CD4-positive, alpha-beta T cell (primary cell): Measurements from ENCODE around the gene GJA5. TPM values are rescaled to one million over a fixed set of nuclear protein-coding genes. Genes with fewer than 3 reads are reported as not detected.
A peak's percentile ranks its signal among the peaks of the same experiment; 100 is the strongest.

Source experiments
- ATAC-seq: fragments of 200-7000 bp; cut with Tn5 transposase; one replicate; pipeline ENCODE4 v1.10.0; 2022; ENCODE audit warnings: mild to moderate bottlenecking; ENCODE audit not compliant: poor library complexity
- CTCF ChIA-PET: fragments of 350-600 bp; sonication (Branson Sonifier 250); formaldehyde crosslinking; loops from one replicate; lab custom pipeline; 2021; ENCODE audit warnings: antibody characterized with exemption, inconsistent platforms; lab: Charles Lee
- POLR2A ChIA-PET: fragments of 350-600 bp; sonication (Branson Sonifier 250); formaldehyde crosslinking; loops from one replicate; lab custom pipeline; 2021; ENCODE audit warnings: antibody characterized with exemption, inconsistent platforms; lab: Charles Lee
- DNase-seq, 14 experiments: peaks; one replicate each; pipeline ENCODE4 v3.0.0-alpha.2; 2013 to 2020; ENCODE audit warnings: mixed read lengths in 2 of 14
- H3K27ac ChIP-seq, 2 donors: one replicate each; pipeline versions ENCODE4 v1.5.1 to v1.7.0; 2013; ENCODE audit warnings: low read length in 2 of 2, low read depth in 1 of 2, mild to moderate bottlenecking in 1 of 2
- H3K27me3 ChIP-seq, 2 experiments: 1 replicate in 1 of 2; 2 replicates in 1 of 2; pipeline versions ENCODE4 v1.6.1 to v1.7.0; 2013; ENCODE audit warnings: low read length in 2 of 2, control low read depth in 1 of 2, mild to moderate bottlenecking in 1 of 2, moderate library complexity in 1 of 2; ENCODE audit not compliant: insufficient read depth in 2 of 2, control insufficient read depth in 1 of 2
- H3K36me3 ChIP-seq: one replicate; pipeline ENCODE4 v1.6.1; 2013; ENCODE audit warnings: low read length, control low read depth; ENCODE audit not compliant: insufficient read depth
- H3K4me1 ChIP-seq: one replicate; pipeline ENCODE4 v1.6.1; 2013; ENCODE audit warnings: low read length, control low read depth; ENCODE audit not compliant: insufficient read depth
- H3K4me3 ChIP-seq: one replicate; pipeline ENCODE4 v1.5.1; 2013; ENCODE audit warnings: mild to moderate bottlenecking, low read length, moderate library complexity
- H3K9me3 ChIP-seq, 2 experiments: 1 replicate in 1 of 2; 2 replicates in 1 of 2; pipeline versions ENCODE4 v1.6.1 to v1.7.0; 2013; ENCODE audit warnings: low read length in 2 of 2, mild to moderate bottlenecking in 2 of 2, control low read depth in 1 of 2, moderate library complexity in 1 of 2; ENCODE audit not compliant: control insufficient read depth in 1 of 2, insufficient read depth in 1 of 2
- H3K27ac Mint-ChIP-seq: one replicate; pipeline ENCODE4 v1.8.0; 2020; ENCODE audit warnings: mixed read lengths
- H3K27me3 Mint-ChIP-seq: one replicate; pipeline ENCODE4 v1.8.0; 2021; ENCODE audit warnings: mixed read lengths
- H3K36me3 Mint-ChIP-seq: one replicate; pipeline ENCODE4 v1.8.0; 2021; ENCODE audit warnings: low read depth, mixed read lengths
- H3K4me1 Mint-ChIP-seq: one replicate; pipeline ENCODE4 v1.8.0; 2021; ENCODE audit warnings: low read depth, mixed read lengths
- H3K4me3 Mint-ChIP-seq: one replicate; pipeline ENCODE4 v1.8.0; 2020; ENCODE audit warnings: mild to moderate bottlenecking, mixed read lengths
- H3K9me3 Mint-ChIP-seq: one replicate; pipeline ENCODE4 v1.8.0; 2020; ENCODE audit warnings: mixed read lengths
- CTCF ChIP-seq: fragments of 200-600 bp; IDR thresholded peaks from one replicate; pipeline ENCODE4 v1.8.0; 2022; ENCODE audit warnings: antibody characterized with exemption, mild to moderate bottlenecking
- intact Hi-C, 2 experiments: fragments of 100-400 bp; cut with DNase I in 1 of 2; cut with micrococcal nuclease in 1 of 2; formaldehyde crosslinking; loops; one replicate each; pipeline versions ENCODE4 v1.15.1 to v1.9.0; 2023 to 2025; cut with DNase I, micrococcal nuclease
- total RNA-seq, 174 experiments: library from RNA in 2 of 174; stranded (reverse) in 2 of 174; gene quantifications; one replicate each; pipeline ENCODE4 v1.2.3 and lab custom pipeline; 2021 to 2026

The GJA5 gene
- total RNA-seq, 2 experiments from 2014 or later: not detected

- POLR2A ChIA-PET: no interaction called here
- Mint-ChIP-seq H3K9me3 (no peaks in the 10 kb centered on the region), H3K27me3 (peaks cover 42% of the 10 kb centered on the region), H3K4me1 (peaks cover 16% of the 10 kb centered on the region), H3K36me3 (no peaks in the 10 kb centered on the region), H3K4me3 (no peak overlapping the region), H3K27ac (no peak overlapping the region)
- CTCF ChIA-PET: no interaction called here
- Histone ChIP-seq H3K27me3 (peaks cover 5 to 8% of the 10 kb centered on the region in 2 experiments), H3K4me1 (peaks cover 30% of the 10 kb centered on the region), H3K27ac (no peak overlapping the region), H3K36me3 (no peaks in the 10 kb centered on the region), H3K4me3 (no peak overlapping the region), H3K9me3 (peaks cover 0 to 5% of the 10 kb centered on the region in 2 experiments)
- ATAC-seq (no peak), DNase-seq (no peak)
- intact Hi-C loops: no loop called here
- TF ChIP-seq CTCF: no peak
These were observed 41.2 kb downstream of the GJA5 start for GRCh38 chr1:147719029-147719698.

GRCh38 chr1:147717706-147718097 lies 42.7 kb downstream of the GJA5 start:
- no peak overlapping the region for H3K4me3 ChIP-seq
- ChIA-PET POLR2A (interaction anchor here (1.0 kb wide), 2 partner anchors 15 to 46 kb away, joined by 3 read pairs; no protein-coding TSS in a partner anchor), CTCF (no interaction called here)
- Mint-ChIP-seq H3K27me3 (peaks cover 43% of the 10 kb centered on the region), H3K4me3 (no peak overlapping the region), H3K4me1 (peaks cover 16% of the 10 kb centered on the region), H3K27ac (peak overlapping the region; percentile 92), H3K36me3 (no peaks in the 10 kb centered on the region), H3K9me3 (no peaks in the 10 kb centered on the region)
- H3K27me3 ChIP-seq: peaks cover 8 to 9% of the 10 kb centered on the region in 2 experiments
- no peak overlapping the region for H3K27ac ChIP-seq
- ATAC-seq (peak; percentile 33), DNase-seq (peak in 4 of 14 experiments; percentile 11 to 35 (median 24))
- peaks cover 24% of the 10 kb centered on the region for H3K4me1 ChIP-seq
- no peaks in the 10 kb centered on the region for H3K36me3 ChIP-seq
- H3K9me3 ChIP-seq: peaks cover 0 to 5% of the 10 kb centered on the region in 2 experiments
- TF ChIP-seq CTCF: no peak
- intact Hi-C loops: no loop called here

- TF ChIP-seq CTCF: no peak
- POLR2A ChIA-PET: interaction anchor here (1.0 to 1.1 kb wide), 3 partner anchors 15 to 47 kb away, joined by 3 to 4 read pairs (median 3); partner anchors contain the start of gene ACP6
- Mint-ChIP-seq H3K9me3 (no peaks in the 10 kb centered on the region), H3K4me3 (peak overlapping the region; percentile 60), H3K4me1 (peaks cover 16% of the 10 kb centered on the region), H3K36me3 (no peaks in the 10 kb centered on the region), H3K27ac (peak overlapping the region; percentile 92), H3K27me3 (peaks cover 48% of the 10 kb centered on the region)
- Histone ChIP-seq H3K4me3 (no peak overlapping the region), H3K27me3 (peaks cover 8 to 12% of the 10 kb centered on the region in 2 experiments), H3K36me3 (no peaks in the 10 kb centered on the region), H3K27ac (no peak overlapping the region), H3K9me3 (peaks cover 0 to 5% of the 10 kb centered on the region in 2 experiments), H3K4me1 (peaks cover 24% of the 10 kb centered on the region)
- DNase-seq (peak in 9 of 14 experiments; percentile 7 to 68 (median 26)), ATAC-seq (peak; percentile 93)
- intact Hi-C loops: no loop called here
- CTCF ChIA-PET: interaction anchor here (1.2 kb wide), 1 partner anchor 175 kb away, joined by 5 read pairs; no protein-coding TSS in a partner anchor
These were observed 43.2 kb downstream of the GJA5 start for GRCh38 chr1:147717051-147717705.
